IMR-90 (cell line): ENCODE measurements around the gene CETN1. TPM values are rescaled to one million over a fixed set of nuclear protein-coding genes. Genes with fewer than 3 reads are reported as not detected.

ENCODE experiments used
- ATAC-seq: fragments of 200-7000 bp; cut with Tn5 transposase; 2 replicates; pipeline ENCODE4 v1.9.1; 2020; ENCODE audit warnings: low read depth, mild to moderate bottlenecking, moderate library complexity
- BruUV-seq: library from RNA; stranded (reverse); fragments of 400-500 nt; replicated peaks from 2 replicates; lab custom pipeline; 2021; lab: Mats Ljungman, UMichigan
- CTCF ChIA-PET: fragments of 300-600 bp; formaldehyde crosslinking; extraction: SDS; loops from one replicate; lab custom pipeline; 2021; ENCODE audit warnings: antibody characterized with exemption; lab: Yijun Ruan, JAX
- POLR2A ChIA-PET: fragments of 300-600 bp; sonication (Branson Sonifier 250); formaldehyde crosslinking; loops from one replicate; lab custom pipeline; 2022; ENCODE audit warnings: antibody characterized with exemption; ENCODE audit not compliant: unreplicated experiment; lab: Charles Lee
- DNase-seq: peaks from one replicate; pipeline ENCODE4 v3.0.0; 2013
- H2AFZ ChIP-seq: replicated peaks from 2 replicates; pipeline ENCODE3; 2013; ENCODE audit warnings: low read length, mild to moderate bottlenecking; ENCODE audit not compliant: poor library complexity
- H2AK5ac ChIP-seq: 2 replicates; pipeline ENCODE4 v1.6.1; 2013; ENCODE audit warnings: low read depth, low read length, inconsistent platforms
- H2AK9ac ChIP-seq: replicated peaks from 2 replicates; pipeline ENCODE3; 2013; ENCODE audit warnings: mild to moderate bottlenecking, low read depth, low read length, moderate library complexity; ENCODE audit not compliant: poor library complexity
- H2BK120ac ChIP-seq: 2 replicates; pipeline ENCODE4 v1.6.1; 2013; ENCODE audit warnings: low read depth, low read length, inconsistent platforms
- H2BK15ac ChIP-seq: 3 replicates; pipeline ENCODE4 v1.6.1; 2013; ENCODE audit warnings: low read depth, low read length, inconsistent platforms
- H2BK20ac ChIP-seq: 2 replicates; pipeline ENCODE4 v1.6.1; 2013; ENCODE audit warnings: low read depth, mild to moderate bottlenecking, inconsistent platforms, low read length, moderate library complexity
- H2BK5ac ChIP-seq: 2 replicates; pipeline ENCODE4 v1.6.1; 2013; ENCODE audit warnings: mild to moderate bottlenecking, low read depth, low read length, inconsistent platforms; ENCODE audit not compliant: poor library complexity, severe bottlenecking
- H3K14ac ChIP-seq: replicated peaks from 2 replicates; pipeline ENCODE4 v1.6.1; 2013; ENCODE audit warnings: low read depth, low read length, inconsistent platforms
- H3K18ac ChIP-seq: 2 replicates; pipeline ENCODE4 v1.6.1; 2013; ENCODE audit warnings: low read depth, low read length, control low read depth
- H3K23ac ChIP-seq: 2 replicates; pipeline ENCODE4 v1.6.1; 2013; ENCODE audit warnings: low read depth, low read length, inconsistent platforms
- H3K27ac ChIP-seq: 2 replicates; pipeline ENCODE4 v1.5.1; 2013; ENCODE audit warnings: mild to moderate bottlenecking, control low read depth, low read length; ENCODE audit not compliant: insufficient read depth
- H3K27me3 ChIP-seq: 2 replicates; pipeline ENCODE4 v1.6.1; 2013; ENCODE audit warnings: low read length; ENCODE audit not compliant: control insufficient read depth, insufficient read depth
- H3K36me3 ChIP-seq: 2 replicates; pipeline ENCODE4 v1.6.1; 2013; ENCODE audit warnings: low read length, mixed read lengths; ENCODE audit not compliant: control insufficient read depth, insufficient read depth
- H3K4ac ChIP-seq: 2 replicates; pipeline ENCODE4 v1.6.1; 2013; ENCODE audit warnings: low read depth, low read length, inconsistent platforms
- H3K4me1 ChIP-seq: 2 replicates; pipeline ENCODE4 v1.6.1; 2013; ENCODE audit warnings: low read length, mixed read lengths; ENCODE audit not compliant: control insufficient read depth, insufficient read depth
- H3K4me2 ChIP-seq: 2 replicates; pipeline ENCODE4 v1.6.1; 2013; ENCODE audit warnings: low read depth, mild to moderate bottlenecking, control low read depth, low read length, moderate library complexity
- H3K4me3 ChIP-seq: 2 replicates; pipeline ENCODE4 v1.5.1; 2013; ENCODE audit warnings: low read depth, mild to moderate bottlenecking, control low read depth, low read length, moderate library complexity; ENCODE audit not compliant: insufficient read depth
- H3K56ac ChIP-seq: 2 replicates; pipeline ENCODE4 v1.6.1; 2013; ENCODE audit warnings: low read length, inconsistent platforms; ENCODE audit not compliant: insufficient read depth; ENCODE audit errors: extremely low read depth
- H3K79me1 ChIP-seq, 2 experiments: 2 replicates each; pipeline ENCODE4 v1.6.1; 2013; ENCODE audit warnings: low read length in 2 of 2, inconsistent platforms in 1 of 2, low read depth in 1 of 2
- H3K9ac ChIP-seq: 2 replicates; pipeline ENCODE4 v1.6.1; 2013; ENCODE audit warnings: low read depth, low read length, control low read depth
- H3K9me1 ChIP-seq: 2 replicates; pipeline ENCODE4 v1.6.1; 2013; ENCODE audit warnings: low read length, inconsistent platforms; ENCODE audit not compliant: insufficient read depth
- H3K9me3 ChIP-seq: 2 replicates; pipeline ENCODE4 v1.6.1; 2013; ENCODE audit warnings: low read length; ENCODE audit not compliant: control insufficient read depth, insufficient read depth
- H4K20me1 ChIP-seq: 2 replicates; pipeline ENCODE4 v1.6.1; 2013; ENCODE audit warnings: low read length, inconsistent platforms; ENCODE audit not compliant: insufficient read depth
- H4K5ac ChIP-seq: 2 replicates; pipeline ENCODE4 v1.6.1; 2013; ENCODE audit warnings: mild to moderate bottlenecking, low read depth, low read length, control low read depth
- H4K8ac ChIP-seq, 2 experiments: 2 replicates each; pipeline ENCODE4 v1.6.1; 2013; ENCODE audit warnings: low read depth in 2 of 2, low read length in 2 of 2, control low read depth in 1 of 2, inconsistent platforms in 1 of 2
- H4K91ac ChIP-seq: 2 replicates; pipeline ENCODE4 v1.6.1; 2013; ENCODE audit warnings: low read depth, low read length, inconsistent platforms; ENCODE audit not compliant: insufficient read depth
- CHD1 ChIP-seq: IDR thresholded peaks from 2 replicates; pipeline ENCODE4 v1.6.1; 2012; ENCODE audit warnings: low read depth, low read length, improper control_type of control experiment
- MXI1 ChIP-seq: IDR thresholded peaks from 2 replicates; pipeline ENCODE4 v1.6.1; 2012; ENCODE audit warnings: low read depth, mild to moderate bottlenecking, low read length, moderate library complexity, borderline replicate concordance
- NFE2L2 ChIP-seq: fragments of 150-350 bp; IDR thresholded peaks from 2 replicates; pipeline ENCODE4 v1.6.1; 2016; ENCODE audit warnings: low read depth, mild to moderate bottlenecking, low read length
- RAD21 ChIP-seq: IDR thresholded peaks from 2 replicates; pipeline ENCODE4 v1.6.1; 2012; ENCODE audit warnings: low read length, improper control_type of control experiment
- RCOR1 ChIP-seq: IDR thresholded peaks from 2 replicates; pipeline ENCODE4 v1.6.1; 2012; ENCODE audit warnings: mild to moderate bottlenecking, low read length, improper control_type of control experiment; ENCODE audit not compliant: insufficient replicate concordance
- SMC3 ChIP-seq: fragments of 150-350 bp; IDR thresholded peaks from 2 replicates; pipeline ENCODE4 v1.6.1; 2016; ENCODE audit warnings: low read depth, mild to moderate bottlenecking, antibody characterized with exemption, low read length, moderate library complexity
- WGBS, 2 experiments: methylation state at CpG; one replicate each; pipeline versions ENCODE4 v1.1.5 to v1.1.7; 2013; ENCODE audit warnings: missing lambda C conversion rate in 2 of 2; ENCODE audit not compliant: insufficient read length in 1 of 2; ENCODE audit errors: extremely low coverage in 2 of 2; 5-methylcytosine and 5-hydroxymethylcytosine counted together
- dilution Hi-C: fragments of 300-500 bp; cut with HindIII; formaldehyde crosslinking; loops from one replicate; pipeline ENCODE4 v1.14.3; 2018; ENCODE audit warnings: low sequenced_read_pairs; ENCODE audit not compliant: unreplicated experiment
- in situ Hi-C: fragments of 300-500 bp; cut with MboI; formaldehyde crosslinking; loops from 3 replicates; pipeline ENCODE4 v1.14.3; 2019; ENCODE audit warnings: low sequenced_read_pairs, inconsistent platforms, mixed read lengths
- intact Hi-C: fragments of 100-400 bp; cut with micrococcal nuclease; formaldehyde crosslinking; loops from 2 replicates; pipeline ENCODE4 v1.10.0; 2022
- polyA plus RNA-seq, 3 experiments: library from polyadenylated mRNA; depleted of rRNA; stranded (reverse); fragments of >200 nt; gene quantifications; 2 replicates each; pipeline ENCODE4 v1.2.3, GENCODE V29; 2012; ENCODE audit warnings: low replicate concordance in 1 of 3
- total RNA-seq: library from RNA; depleted of rRNA; stranded (reverse); fragments of >200 nt; gene quantifications from 2 replicates; pipeline ENCODE4 v1.2.3, GENCODE V29; 2012
- TF ChIP-seq, protein P1 (sequence below): conservative IDR thresholded peaks from 2 replicates; pipeline ENCODE4 v1.5.1; 2012; ENCODE audit warnings: mild to moderate bottlenecking, low read depth, low read length, improper control_type of control experiment

Gene CETN1
- total and polyA plus RNA-seq, 2 of the 4 experiments (the other 2 are of a cell fraction), result not detected

- ChIA-PET POLR2A (interaction anchor here (0.5 kb wide), 1 partner anchor 13 kb away, joined by 17 read pairs; no protein-coding TSS in a partner anchor), CTCF (interaction anchor here (0.6 to 3.0 kb wide), 19 partner anchors 12 to 339 kb away, joined by 3 to 25 read pairs (median 4); no protein-coding TSS in a partner anchor)
- H4K91ac ChIP-seq, result no peak overlapping the region
- no peak overlapping the region for H3K4ac ChIP-seq
- H3K36me3 ChIP-seq, result no peaks in the 10 kb centered on the region
- H4K8ac ChIP-seq, result no peak overlapping the region
- no peak overlapping the region for H2BK5ac ChIP-seq
- no peak overlapping the region for H2BK15ac ChIP-seq
- H3K79me1 ChIP-seq, result no peaks in the 10 kb centered on the region
- H4K20me1 ChIP-seq, result no peaks in the 10 kb centered on the region
- intact Hi-C loops (loop anchor here (1.0 to 5.0 kb wide), 4 partner anchors 33 to 215 kb away; partner anchors contain the start of gene TYMS), in situ Hi-C loops (loop anchor here (5.0 kb wide), 2 partner anchors 208 to 342 kb away; no protein-coding TSS in a partner anchor), dilution Hi-C loops (no loop called here)
- H2AFZ ChIP-seq, result no peak overlapping the region
- H3K4me1 ChIP-seq, result no peaks in the 10 kb centered on the region; the same call in 1 of the 2 replicates
- peak; percentile 85 for ATAC-seq
- no peak overlapping the region for H3K18ac ChIP-seq
- peak overlapping the region; percentile 23 for H2AK9ac ChIP-seq
- no peak overlapping the region for H3K27ac ChIP-seq
- no peak overlapping the region for H3K4me2 ChIP-seq
- no peak overlapping the region for H3K4me3 ChIP-seq
- no peak overlapping the region for H3K23ac ChIP-seq
- H2BK20ac ChIP-seq, result no peak overlapping the region
- no peak overlapping the region for H4K5ac ChIP-seq
- no peak overlapping the region for H3K9ac ChIP-seq
- BruUV-seq, result no TSS peak
- H3K27me3 ChIP-seq, result peaks cover 8% of the 10 kb centered on the region
- H3K56ac ChIP-seq, result no peak overlapping the region
- DNase-seq, result peak; percentile 78
- no peak overlapping the region for H3K14ac ChIP-seq
- TF ChIP-seq, protein P1, sequence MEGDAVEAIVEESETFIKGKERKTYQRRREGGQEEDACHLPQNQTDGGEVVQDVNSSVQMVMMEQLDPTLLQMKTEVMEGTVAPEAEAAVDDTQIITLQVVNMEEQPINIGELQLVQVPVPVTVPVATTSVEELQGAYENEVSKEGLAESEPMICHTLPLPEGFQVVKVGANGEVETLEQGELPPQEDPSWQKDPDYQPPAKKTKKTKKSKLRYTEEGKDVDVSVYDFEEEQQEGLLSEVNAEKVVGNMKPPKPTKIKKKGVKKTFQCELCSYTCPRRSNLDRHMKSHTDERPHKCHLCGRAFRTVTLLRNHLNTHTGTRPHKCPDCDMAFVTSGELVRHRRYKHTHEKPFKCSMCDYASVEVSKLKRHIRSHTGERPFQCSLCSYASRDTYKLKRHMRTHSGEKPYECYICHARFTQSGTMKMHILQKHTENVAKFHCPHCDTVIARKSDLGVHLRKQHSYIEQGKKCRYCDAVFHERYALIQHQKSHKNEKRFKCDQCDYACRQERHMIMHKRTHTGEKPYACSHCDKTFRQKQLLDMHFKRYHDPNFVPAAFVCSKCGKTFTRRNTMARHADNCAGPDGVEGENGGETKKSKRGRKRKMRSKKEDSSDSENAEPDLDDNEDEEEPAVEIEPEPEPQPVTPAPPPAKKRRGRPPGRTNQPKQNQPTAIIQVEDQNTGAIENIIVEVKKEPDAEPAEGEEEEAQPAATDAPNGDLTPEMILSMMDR, result peak; percentile 73
- TF ChIP-seq CHD1, result no peak
- no peak for TF ChIP-seq RCOR1
- TF ChIP-seq NFE2L2, result no peak
- no peak for TF ChIP-seq MXI1
- TF ChIP-seq RAD21, result peak; percentile 67
- peak; percentile 79 for TF ChIP-seq SMC3
- H2AK5ac ChIP-seq, result no peak overlapping the region
- H2BK120ac ChIP-seq, result no peak overlapping the region
- no peaks in the 10 kb centered on the region for H3K9me3 ChIP-seq
- 0% methylated on average over 1 of the region's 11 CpGs; no CpG with 5 or more reads in 1 of the 2 experiments for WGBS, 2 experiments
- no peaks in the 10 kb centered on the region for H3K9me1 ChIP-seq
Measured at GRCh38 chr18:623761-624620, 43.8 kb downstream of the CETN1 start.
